Measurements from ENCODE around the gene A1BG.

The A1BG gene, protein sequence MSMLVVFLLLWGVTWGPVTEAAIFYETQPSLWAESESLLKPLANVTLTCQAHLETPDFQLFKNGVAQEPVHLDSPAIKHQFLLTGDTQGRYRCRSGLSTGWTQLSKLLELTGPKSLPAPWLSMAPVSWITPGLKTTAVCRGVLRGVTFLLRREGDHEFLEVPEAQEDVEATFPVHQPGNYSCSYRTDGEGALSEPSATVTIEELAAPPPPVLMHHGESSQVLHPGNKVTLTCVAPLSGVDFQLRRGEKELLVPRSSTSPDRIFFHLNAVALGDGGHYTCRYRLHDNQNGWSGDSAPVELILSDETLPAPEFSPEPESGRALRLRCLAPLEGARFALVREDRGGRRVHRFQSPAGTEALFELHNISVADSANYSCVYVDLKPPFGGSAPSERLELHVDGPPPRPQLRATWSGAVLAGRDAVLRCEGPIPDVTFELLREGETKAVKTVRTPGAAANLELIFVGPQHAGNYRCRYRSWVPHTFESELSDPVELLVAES

DNA sequence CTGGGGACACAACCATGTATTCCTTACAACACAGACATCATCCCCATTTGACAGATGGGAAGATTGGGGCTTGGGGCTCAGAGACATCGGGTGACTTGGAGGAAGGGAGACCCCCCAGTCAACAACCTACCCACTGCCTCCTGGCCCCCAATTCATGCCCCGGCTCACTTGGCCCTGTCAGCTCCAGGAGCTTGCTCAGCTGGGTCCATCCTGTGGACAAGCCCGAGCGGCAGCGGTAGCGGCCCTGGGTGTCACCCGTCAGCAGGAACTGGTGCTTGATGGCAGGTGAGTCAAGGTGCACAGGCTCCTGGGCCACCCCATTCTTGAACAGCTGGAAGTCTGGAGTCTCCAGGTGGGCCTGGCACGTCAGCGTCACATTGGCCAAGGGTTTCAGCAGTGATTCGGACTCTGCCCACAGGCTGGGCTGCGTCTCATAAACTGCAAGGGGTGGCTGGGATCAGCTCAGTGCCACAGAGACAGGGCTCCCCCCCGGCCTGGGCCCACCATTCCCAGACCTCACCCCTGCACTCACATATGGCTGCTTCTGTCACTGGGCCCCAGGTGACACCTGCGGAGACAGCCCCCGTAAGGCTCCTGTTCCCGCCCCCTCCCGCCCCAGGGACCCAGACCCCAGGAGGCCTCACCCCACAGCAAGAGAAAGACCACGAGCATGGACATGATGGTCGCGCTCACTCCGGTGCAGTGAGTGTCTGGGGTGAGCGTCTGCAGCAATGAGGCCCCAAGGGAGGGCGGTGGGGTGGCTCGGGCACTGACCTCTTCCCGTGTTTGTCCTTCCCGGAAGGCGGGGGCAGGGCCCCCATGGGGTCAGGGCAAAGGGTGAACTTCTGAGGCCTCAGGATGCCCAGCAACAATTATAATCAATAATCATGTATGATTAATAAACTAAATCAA lies at the start of gene A1BG:
Gene A1BG, minus strand, starts transcription at position 733 of the 912 bp plus-strand sequence. Its CDS starts 55 bp downstream, at position 678.
- no peak for DNase-seq

DNA sequence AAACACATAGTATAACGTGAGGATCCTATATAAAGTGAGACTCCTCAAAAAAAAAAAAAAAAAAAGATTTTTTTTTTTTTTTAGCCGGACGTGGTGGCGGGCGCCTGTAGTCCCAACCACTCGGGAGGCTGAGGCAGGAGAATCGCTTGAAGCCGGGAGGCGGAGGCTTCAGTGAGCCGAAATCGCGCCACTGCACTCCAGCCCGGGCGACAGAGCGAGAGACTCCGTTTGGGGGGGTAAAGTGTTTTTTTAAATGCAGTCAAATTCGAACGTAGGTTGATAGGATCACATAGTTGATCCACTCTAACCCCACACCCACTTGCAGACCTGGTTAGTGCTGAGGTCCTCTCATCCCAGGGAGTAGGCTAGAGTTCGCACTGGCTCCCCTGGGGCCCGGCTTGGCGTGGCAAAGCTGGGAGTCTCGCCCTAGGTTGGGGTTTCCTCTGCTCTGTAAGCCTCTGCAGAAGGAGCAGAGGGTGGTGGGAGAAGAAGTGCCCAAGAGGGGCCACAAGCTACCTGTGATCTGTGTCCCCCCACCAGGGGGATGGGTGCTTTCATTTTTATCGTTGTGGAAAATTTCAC lies 48.6 kb upstream of the A1BG start:
- no peak for DNase-seq

GRCh38 chr19:58400916-58401839 lies 47.9 kb upstream of the A1BG start:
- DNase-seq, result peak; percentile 97

DNA sequence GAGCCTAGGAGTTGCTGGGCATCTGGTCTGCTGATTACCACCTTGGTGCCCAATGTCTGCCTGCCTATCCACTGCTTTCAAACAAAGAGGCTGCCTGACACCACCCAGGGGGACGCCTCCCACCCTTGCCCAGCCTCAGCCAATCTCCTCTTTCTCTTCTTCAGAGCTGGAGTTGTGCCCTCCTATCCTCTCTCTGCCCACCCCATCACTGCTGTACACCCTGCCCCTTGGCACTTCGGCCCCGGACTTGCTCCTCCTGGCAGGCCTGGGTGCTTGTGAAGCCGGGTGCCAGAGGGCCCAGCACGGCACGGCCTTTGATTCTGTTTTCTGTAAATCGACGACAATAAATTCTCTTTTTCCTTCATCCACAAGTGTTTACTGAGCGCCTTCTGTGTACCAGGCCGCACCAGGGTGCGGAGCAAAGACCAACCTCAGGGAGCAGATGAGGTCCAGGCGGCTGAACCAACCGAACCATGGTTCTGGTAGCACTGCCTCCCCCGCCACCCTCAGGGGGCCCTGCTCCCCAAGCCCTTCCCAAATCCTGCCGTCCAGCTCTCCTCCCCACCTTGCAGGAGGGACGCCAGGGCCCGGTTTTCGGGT lies 47.1 kb upstream of the A1BG start:
- no peak for DNase-seq

DNA sequence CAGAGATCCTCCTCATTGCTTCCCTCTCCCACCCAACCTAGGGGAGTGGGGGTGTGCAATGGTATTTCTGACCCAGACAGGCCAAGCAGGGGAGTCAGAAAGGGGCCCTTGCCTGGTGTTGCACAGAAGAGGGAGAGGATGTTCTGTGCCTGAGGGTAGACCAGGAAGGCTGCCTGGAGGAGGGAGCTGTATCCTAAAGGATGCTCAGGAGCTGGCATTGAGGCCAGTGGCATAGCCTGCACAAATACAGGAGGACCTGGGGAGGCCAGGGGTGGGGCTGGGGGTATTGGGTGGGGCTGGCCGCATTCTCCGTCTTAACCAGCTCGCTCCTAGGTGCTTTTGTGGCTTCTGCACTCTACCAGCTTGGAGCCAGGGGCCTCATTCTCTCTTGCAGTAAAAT lies 46.6 kb upstream of the A1BG start:
- DNase-seq, result no peak

- DNase-seq, result no peak
Observed at GRCh38 chr19:58398545-58398944, 45.3 kb upstream of the A1BG start.

GRCh38 chr19:58398087-58398486 lies 44.8 kb upstream of the A1BG start:
- no peak for DNase-seq

GRCh38 chr19:58397533-58398037 lies 44.3 kb upstream of the A1BG start:
- no peak for DNase-seq

DNA sequence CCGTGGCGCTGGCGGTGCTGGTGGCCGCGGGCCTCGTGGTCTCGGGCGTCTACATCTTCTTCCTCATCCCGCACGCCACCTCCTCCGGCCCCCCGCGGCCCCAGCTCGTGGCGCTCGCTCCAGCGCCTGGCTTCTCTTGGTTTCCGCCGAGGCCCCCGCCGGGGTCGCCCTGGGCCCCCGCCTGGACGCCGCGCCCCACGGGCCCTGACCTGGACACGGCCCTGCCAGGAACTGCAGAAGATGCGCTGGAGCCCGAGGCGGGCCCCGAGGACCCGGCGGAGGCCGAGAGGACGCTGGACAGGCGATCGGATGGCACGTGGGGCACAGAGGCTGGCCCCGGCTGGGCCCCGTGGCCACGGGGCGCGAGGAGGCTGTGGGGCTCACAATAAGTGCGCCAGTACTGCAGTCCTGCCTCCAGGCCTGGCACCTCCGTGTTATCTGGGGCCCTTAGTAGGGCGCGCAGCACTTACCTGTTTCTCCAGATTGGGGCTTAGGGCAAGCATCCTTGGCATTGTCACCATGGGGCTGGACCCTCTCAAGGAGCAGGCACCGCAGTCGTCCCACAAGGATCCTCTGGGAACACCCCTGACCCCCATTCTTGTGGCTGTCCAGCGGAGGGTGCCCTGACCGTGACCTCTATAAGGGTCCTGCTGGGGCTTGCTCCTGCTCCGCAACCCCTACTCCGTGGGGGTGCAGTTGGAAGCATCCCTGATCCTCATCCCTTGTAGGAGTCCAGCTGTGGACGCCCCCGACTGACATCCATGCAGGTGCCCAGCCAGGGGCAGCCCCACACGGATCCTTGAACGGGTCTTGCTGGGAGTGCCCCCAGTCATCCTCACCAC lies 43.6 kb upstream of the A1BG start:
- DNase-seq, result no peak

GRCh38 chr19:58395979-58396627 lies 42.8 kb upstream of the A1BG start:
- DNase-seq, result no peak

- DNase-seq, result no peak
Observed at GRCh38 chr19:58395220-58395978, 42.1 kb upstream of the A1BG start, which contains the start of gene RNF225. Gene RNF225, plus strand, starts transcription at chr19:58395656. Its CDS starts 434 bp downstream, at chr19:58396090.

DNA sequence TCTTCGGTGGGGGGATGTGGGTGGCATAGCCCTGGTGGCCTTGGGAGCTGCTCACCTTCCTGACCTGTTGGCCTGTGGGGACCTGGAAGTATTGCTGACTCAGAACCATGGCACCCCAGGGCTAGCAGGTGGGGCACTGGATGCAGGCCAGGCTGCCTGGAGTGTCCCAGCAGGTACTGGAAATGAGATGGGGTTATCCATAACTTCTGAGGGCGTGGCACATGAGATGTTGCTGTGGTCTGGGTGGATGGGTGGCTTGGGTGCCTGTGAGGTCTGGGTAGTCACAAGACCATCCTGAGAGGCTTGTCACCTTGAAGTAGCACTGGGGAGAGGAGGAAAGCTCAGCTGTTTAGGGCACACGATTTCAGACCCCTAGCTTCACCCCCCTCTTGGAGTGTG lies 41.5 kb upstream of the A1BG start:
- DNase-seq, result no peak

- DNase-seq, result no peak
Observed at GRCh38 chr19:58393725-58394033, 40.4 kb upstream of the A1BG start.

DNA sequence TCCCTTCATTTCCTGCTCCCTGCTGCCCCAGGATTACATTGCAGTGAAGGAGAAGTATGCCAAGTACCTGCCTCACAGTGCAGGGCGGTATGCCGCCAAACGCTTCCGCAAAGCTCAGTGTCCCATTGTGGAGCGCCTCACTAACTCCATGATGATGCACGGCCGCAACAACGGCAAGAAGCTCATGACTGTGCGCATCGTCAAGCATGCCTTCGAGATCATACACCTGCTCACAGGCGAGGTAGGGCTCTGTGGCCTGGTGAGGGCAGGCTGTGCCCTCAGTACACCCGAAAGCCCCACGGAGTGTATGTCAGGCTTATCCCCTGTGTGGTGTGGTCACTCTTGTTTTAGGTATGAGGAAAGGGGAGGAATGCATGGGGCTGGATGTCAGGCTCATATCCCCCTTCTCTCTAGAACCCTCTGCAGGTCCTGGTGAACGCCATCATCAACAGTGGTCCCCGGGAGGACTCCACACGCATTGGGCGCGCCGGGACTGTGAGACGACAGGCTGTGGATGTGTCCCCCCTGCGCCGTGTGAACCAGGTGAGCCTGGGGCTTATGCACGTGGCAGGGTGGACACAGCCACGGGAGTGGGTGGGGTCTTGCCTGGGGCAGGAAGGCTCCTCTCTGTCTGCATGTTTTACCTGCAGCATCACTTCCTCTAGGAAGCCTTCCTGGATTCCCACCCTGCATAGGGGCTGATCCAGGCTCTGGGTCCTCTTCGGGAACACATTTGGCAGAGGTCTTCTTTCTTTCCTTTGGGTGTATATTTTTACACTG lies 39.8 kb upstream of the A1BG start:
- DNase-seq, result no peak

GRCh38 chr19:58388175-58388526 lies 34.9 kb upstream of the A1BG start:
- DNase-seq, result no peak

- no peak for DNase-seq
Observed at GRCh38 chr19:58387338-58388174, 34.3 kb upstream of the A1BG start.

DNA sequence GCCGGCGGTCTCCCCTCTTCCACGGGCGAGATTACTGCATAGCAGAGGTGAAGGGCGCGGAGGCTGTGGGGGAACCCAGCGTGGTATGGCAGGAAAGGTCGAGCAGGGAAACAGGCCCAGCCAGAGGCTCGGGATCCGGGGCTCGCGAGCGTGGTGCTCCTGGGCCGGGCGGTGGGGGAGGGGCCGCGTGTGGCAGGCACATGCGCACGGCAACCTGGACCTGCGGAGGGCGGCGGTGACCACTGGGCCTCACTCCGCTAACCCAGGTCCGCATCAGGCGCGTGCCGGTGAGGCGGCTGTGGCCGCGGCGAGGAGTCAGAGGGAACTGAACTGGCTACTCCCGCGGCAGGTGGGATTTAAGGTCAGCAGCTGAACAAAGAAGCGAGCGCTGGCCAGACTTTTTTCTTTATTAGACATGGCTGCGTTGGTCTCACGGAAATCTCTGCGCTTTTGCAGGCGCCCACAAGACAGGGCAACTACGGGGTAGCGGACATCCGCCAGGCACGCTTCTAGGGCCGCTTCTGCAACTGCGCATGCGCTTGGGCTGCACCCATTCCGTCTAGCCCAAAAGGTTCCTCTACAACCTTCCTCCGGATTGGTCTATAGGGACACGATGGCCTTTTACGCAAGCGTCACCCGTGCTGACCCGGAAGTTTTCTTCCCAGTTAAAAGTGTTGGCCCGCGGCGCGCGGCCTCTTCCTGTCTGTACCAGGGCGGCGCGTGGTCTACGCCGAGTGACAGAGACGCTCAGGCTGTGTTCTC lies 33.5 kb upstream of the A1BG start, which contains the start of gene RPS5:
Gene RPS5, plus strand, starts transcription at position 694 of the 762 bp plus-strand sequence. CDS start 869 bp downstream, outside the sequence.
- DNase-seq, result peak; percentile 76
